Activated naive CD8-positive, alpha-beta T cell treated with anti-CD3 and anti-CD28 coated beads, Interleukin-2, amount 10 ng/mL, durations not matched to agents 7 days and 5 days (primary cell): ENCODE data around the gene NRL. TPM values are rescaled to one million over a fixed set of nuclear protein-coding genes. Genes with fewer than 3 reads are reported as not detected.
A peak's percentile ranks its signal among the peaks of the same experiment; 100 is the strongest.
"Not testable (repeated sequence)": the region's sequence is repeated elsewhere in the genome, so short reads cannot be mapped to it uniquely, and the experiment has no call there.

Source experiments
- ATAC-seq: fragments of 150-1000 bp; cut with Tn5 transposase; one replicate; pipeline ENCODE4 v1.10.0; 2021; ENCODE audit warnings: low read depth, moderate library complexity
- POLR2A ChIA-PET: fragments of 350-600 bp; sonication (Branson Sonifier 250); formaldehyde crosslinking; loops from one replicate; lab custom pipeline; 2021; ENCODE audit warnings: antibody characterized with exemption; lab: Charles Lee
- DNase-seq: peaks from one replicate; pipeline ENCODE4 v3.0.0; 2021
- H3K27ac Mint-ChIP-seq: one replicate; pipeline ENCODE4 v1.8.0; 2022; ENCODE audit warnings: mild to moderate bottlenecking, mixed read lengths
- H3K27me3 Mint-ChIP-seq: one replicate; pipeline ENCODE4 v1.8.0; 2022; ENCODE audit warnings: mild to moderate bottlenecking, moderate library complexity, mixed read lengths
- H3K36me3 Mint-ChIP-seq: one replicate; pipeline ENCODE4 v1.8.0; 2021; ENCODE audit warnings: mild to moderate bottlenecking, mixed read lengths
- H3K4me1 Mint-ChIP-seq: one replicate; pipeline ENCODE4 v1.8.0; 2021; ENCODE audit warnings: mixed read lengths
- H3K4me3 Mint-ChIP-seq: one replicate; pipeline ENCODE4 v1.8.0; 2022; ENCODE audit warnings: mild to moderate bottlenecking, moderate library complexity, mixed read lengths
- H3K9me3 Mint-ChIP-seq: one replicate; pipeline ENCODE4 v1.8.0; 2021; ENCODE audit warnings: mixed read lengths
- total RNA-seq, 2 experiments: library from RNA; stranded (reverse); gene quantifications; one replicate each; pipeline ENCODE4 v1.2.3, GENCODE V29; 2021

NRL gene
- total RNA-seq, 2 experiments from 2014 or later: 3.3 to 3.4 TPM

DNA sequence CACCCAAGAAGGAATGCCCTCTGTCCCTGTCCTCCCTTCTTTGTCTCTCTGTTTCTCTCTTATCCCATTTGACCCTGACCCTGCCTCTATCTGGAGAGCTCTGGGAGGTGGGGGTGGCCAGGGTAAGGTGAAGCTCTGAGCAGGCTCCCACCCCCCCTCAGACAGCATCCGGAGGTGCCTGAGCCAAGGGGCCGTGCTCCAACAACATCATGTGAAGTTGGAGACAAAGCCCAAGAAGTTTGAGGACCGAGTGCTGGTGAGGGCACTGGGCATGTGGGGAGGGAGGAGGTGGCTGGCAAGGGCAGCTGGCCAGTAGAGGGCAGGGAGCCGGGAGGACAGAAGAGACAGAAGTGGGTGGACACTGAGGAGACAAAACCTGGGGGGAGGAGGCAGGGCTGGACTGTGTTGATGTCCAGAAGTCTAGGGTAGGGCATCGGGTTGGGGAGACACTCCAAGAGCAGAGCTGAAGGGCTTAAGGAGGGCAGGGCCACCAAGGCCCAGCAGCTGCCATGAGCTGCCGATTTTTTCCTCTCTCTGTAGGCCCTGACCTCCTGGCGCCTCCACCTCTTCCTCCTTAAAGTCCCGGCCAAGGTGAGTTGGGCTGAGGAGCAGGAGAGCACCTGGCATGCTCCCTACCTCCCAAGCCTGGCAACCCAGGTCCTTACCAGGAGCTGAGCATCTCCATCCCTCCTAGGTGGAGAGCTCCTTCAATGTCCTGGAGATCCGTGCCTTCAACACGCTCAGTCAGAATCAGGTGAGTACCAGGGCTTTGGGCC lies 61.0 kb downstream of the NRL start:
- peak overlapping the region; percentile 28 for H3K4me3 Mint-ChIP-seq
- peak; percentile 26 for DNase-seq
- peaks cover 11% of the 10 kb centered on the region for H3K4me1 Mint-ChIP-seq
- no peaks in the 10 kb centered on the region for H3K9me3 Mint-ChIP-seq
- H3K36me3 Mint-ChIP-seq: no peaks in the 10 kb centered on the region
- no peak for ATAC-seq
- peaks cover 33% of the 10 kb centered on the region for H3K27me3 Mint-ChIP-seq
- H3K27ac Mint-ChIP-seq: no peak overlapping the region
- POLR2A ChIA-PET: interaction anchor here (1.0 to 1.1 kb wide), 2 partner anchors 22 to 56 kb away, joined by 3 to 4 read pairs; no protein-coding TSS in a partner anchor

DNA sequence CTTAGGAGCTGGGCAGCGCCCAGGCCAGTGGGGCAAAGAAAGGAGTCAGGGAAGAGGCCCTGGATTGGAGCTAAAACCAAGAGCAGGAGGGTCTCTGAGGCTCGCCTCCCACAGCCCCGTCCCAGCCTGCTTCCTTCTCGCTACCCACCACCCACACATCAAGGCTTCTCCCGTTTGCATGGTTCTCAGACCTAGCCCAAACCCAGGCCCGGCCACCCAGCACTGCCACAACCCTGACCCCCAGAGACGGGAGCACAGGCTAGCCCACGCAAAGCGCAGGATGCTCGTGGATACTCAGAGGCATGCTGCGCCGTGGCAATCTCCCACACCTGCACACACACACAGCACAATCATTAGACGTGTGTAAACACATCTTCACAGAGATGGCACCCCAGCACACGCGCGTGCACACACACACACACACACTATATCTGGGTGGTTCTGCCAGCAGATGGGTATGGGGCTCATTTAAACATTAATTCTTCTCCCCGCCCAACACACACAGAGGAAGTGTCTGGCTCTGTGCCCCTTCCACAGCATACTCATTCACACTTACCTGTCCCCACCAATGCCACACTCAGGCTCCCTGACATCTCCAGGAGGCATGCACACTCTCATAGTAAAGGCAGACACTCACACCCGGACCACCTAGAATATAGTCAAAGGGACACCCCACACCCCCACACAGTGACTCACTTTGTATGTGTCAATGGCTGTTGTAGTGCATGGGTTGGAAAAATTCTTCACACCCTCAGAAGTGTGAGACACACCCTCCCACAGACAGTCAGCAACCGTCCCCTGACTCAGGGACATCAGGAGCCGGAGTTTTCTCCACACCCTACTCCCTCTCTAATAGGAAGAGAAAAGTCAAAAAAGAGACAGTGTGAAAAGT lies 61.8 kb downstream of the NRL start:
- Mint-ChIP-seq H3K4me3 (peak overlapping the region; percentile 69), H3K9me3 (no peaks in the 10 kb centered on the region), H3K27me3 (peaks cover 37% of the 10 kb centered on the region), H3K27ac (no peak overlapping the region), H3K4me1 (peaks cover 11% of the 10 kb centered on the region), H3K36me3 (no peaks in the 10 kb centered on the region)
- POLR2A ChIA-PET: interaction anchor here (0.6 to 1.7 kb wide), 9 partner anchors 16 to 131 kb away, joined by 3 to 10 read pairs (median 5); partner anchors contain the start of genes CPNE6, DCAF11, IRF9 and NRL
- no peak for ATAC-seq
- DNase-seq: peak; percentile 28

DNA sequence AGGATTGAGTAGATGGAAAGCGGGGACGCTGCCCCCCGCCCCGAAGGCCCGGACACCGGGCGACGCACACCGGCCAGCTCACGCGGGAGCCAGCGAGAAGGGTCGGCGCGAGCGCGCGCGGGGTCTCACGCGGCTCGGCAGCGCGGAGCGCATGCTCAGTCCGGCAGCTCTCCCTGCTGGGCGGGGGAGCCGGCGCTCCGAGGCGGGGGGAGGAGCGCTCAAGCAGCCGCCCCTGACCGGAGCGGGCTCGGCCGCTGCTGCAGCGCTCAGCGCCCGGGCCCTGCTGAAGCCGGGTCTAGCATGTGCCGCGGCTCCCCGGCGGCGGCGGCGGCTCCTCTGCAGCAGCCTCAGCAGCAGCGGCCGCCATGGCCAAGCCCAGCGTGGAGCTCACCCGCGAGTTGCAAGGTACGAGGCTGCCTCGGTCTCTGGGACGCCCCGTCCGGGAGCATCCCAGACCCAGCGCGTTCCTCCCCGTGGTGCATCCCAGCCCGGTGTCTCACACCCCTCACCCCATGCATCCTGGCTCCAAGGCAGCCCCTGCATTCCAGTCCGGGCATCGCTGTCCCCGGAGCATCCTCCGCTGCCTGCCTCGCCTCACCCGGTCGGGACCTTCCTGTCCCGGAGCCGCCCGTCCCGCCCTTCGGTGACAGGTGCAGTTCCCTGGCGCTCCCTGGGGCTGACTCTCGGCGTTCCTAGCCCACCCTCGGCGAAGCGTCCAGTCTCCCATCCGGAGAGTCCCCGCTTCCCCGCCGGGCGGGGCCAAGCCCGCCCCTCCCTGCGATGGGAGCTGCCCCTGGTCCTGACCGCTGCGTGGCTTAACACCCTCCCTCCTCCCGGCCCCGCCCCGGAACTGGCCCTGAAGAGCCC lies 62.7 kb downstream of the NRL start, which contains the start of gene CARMIL3:
Gene CARMIL3, plus strand, starts transcription at position 221 of the 867 bp plus-strand sequence. Its CDS starts 145 bp downstream, at position 366.
- H3K4me3 Mint-ChIP-seq: peak within 1 kb of the TSS; percentile 69

DNA sequence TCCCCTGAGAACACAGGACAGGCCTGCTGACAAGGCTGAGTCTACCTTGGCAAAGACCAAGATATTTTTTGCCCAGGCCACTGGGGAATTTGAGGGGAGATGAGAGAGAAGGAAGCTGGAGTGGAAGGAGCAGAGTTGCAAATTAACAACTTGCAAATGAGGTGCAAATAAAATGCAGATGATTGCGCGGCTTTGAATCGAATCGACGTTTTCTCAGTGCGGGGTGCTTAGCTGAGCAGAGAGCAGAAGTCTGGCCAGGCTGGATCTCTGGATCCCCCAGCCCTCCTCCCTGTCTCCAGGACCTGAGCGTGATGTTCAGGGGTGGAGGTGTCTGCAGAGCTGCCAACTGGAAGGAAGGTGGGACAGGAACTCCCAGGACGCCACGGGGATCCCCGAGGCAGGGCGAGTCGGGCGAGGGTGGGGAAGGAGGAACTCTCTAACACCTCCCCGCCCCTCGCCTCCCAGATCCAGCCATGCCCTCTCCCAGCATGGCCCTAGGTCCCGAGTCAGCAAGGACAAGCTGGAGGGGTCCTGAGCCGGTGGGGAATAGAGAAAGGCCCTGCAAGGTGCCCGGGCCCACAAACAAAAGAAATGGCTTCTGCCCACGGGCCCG lies 63.5 kb downstream of the NRL start:
- H3K9me3 Mint-ChIP-seq: no peaks in the 10 kb centered on the region
- DNase-seq (no peak), ATAC-seq (no peak)
- peaks cover 40% of the 10 kb centered on the region for H3K27me3 Mint-ChIP-seq
- no peaks in the 10 kb centered on the region for H3K36me3 Mint-ChIP-seq
- no peak overlapping the region for H3K27ac Mint-ChIP-seq
- POLR2A ChIA-PET: interaction anchor here (0.7 to 1.7 kb wide), 9 partner anchors 15 to 1521 kb away, joined by 3 to 10 read pairs (median 5); partner anchors contain the start of genes CPNE6, DCAF11, IRF9 and NRL
- H3K4me3 Mint-ChIP-seq: peak overlapping the region; percentile 69
- peaks cover 11% of the 10 kb centered on the region for H3K4me1 Mint-ChIP-seq

More for the DNA sequence above, 62.7 kb downstream of the NRL start, which contains the start of gene CARMIL3:
- no peaks in the 10 kb centered on the region for H3K36me3 Mint-ChIP-seq
- H3K27me3 Mint-ChIP-seq: peaks cover 40% of the 10 kb centered on the region
- no peak within 1 kb of the TSS for H3K27ac Mint-ChIP-seq
- peak; percentile 77 for DNase-seq
- POLR2A ChIA-PET: interaction anchor here (0.6 to 1.7 kb wide), 11 partner anchors 15 to 1522 kb away, joined by 3 to 10 read pairs (median 5); partner anchors contain the start of genes CPNE6, DCAF11, IRF9 and NRL
- H3K4me1 Mint-ChIP-seq: peaks cover 11% of the 10 kb centered on the region
- no peaks in the 10 kb centered on the region for H3K9me3 Mint-ChIP-seq
- peak; percentile 84 for ATAC-seq

DNA sequence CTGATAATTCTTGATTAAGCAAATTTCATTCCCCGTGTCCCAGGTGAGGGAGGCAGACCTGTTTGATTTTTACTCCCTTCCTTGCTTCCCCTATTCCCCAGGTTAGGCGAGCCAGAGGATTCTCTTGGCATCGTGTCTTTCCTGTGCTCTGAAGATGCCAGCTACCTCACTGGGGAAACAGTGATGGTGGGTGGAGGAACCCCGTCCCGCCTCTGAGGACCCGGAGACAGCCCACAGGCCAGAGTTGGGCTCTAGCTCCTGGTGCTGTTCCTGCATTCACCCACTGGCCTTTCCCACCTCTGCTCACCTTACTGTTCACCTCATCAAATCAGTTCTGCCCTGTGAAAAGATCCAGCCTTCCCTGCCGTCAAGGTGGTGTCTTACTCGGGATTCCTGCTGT lies 64.0 kb downstream of the NRL start:
- H3K27ac Mint-ChIP-seq, POLR2A ChIA-PET, H3K9me3 Mint-ChIP-seq, H3K36me3 Mint-ChIP-seq, ATAC-seq, DNase-seq: not testable (repeated sequence)
- Mint-ChIP-seq H3K27me3 (peaks cover 41% of the 10 kb centered on the region), H3K4me1 (peaks cover 12% of the 10 kb centered on the region), H3K4me3 (peak overlapping the region; percentile 69)

DNA sequence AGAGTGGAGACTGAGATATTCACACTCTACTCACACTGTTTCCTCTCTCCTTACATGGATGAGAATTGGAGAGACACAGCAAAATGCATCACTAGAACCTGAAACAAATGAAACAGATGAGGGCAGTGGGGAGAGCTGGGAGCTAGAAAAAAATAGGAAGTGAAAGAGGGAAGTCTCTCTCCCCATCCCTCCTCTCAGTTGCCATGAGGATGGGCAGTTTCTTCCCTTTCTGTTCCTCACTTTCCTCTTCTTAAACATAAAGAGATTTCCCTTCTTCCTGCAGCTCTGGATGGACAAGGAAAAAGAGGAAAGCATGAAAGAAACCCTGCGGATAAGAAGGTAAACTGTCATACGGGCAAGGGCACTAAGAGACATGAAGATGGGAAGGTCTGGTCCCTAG lies 65.7 kb downstream of the NRL start:
- H3K36me3 Mint-ChIP-seq, POLR2A ChIA-PET, H3K9me3 Mint-ChIP-seq, ATAC-seq, H3K4me3 Mint-ChIP-seq, DNase-seq, H3K27ac Mint-ChIP-seq: not testable (repeated sequence)
- Mint-ChIP-seq H3K27me3 (peaks cover 46% of the 10 kb centered on the region), H3K4me1 (peaks cover 22% of the 10 kb centered on the region)

DNA sequence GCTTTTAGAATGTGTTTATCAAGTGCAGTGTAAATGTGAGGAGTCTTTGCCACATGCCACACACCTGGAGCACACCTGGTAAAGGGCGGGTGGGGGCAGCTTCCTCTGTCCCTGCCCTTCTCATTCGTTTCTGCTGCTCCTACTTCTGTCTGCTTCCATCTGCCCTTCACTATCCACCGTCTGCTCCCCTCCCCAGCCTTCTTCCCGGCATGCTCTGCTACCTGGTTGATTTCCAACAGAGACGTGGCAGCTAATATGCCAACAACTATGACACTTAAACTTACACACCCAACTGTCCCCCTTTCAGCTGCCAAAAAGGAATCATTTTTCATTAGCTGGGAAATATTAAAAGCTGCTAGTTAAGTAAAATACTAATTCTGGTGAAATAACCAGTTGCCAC lies 72.0 kb downstream of the NRL start:
- DNase-seq (no peak), ATAC-seq (no peak)
- POLR2A ChIA-PET: no interaction called here
- Mint-ChIP-seq H3K27me3 (peaks cover 29% of the 10 kb centered on the region), H3K27ac (no peak overlapping the region), H3K4me1 (peaks cover 17% of the 10 kb centered on the region), H3K4me3 (no peak overlapping the region), H3K36me3 (no peaks in the 10 kb centered on the region), H3K9me3 (no peaks in the 10 kb centered on the region)

DNA sequence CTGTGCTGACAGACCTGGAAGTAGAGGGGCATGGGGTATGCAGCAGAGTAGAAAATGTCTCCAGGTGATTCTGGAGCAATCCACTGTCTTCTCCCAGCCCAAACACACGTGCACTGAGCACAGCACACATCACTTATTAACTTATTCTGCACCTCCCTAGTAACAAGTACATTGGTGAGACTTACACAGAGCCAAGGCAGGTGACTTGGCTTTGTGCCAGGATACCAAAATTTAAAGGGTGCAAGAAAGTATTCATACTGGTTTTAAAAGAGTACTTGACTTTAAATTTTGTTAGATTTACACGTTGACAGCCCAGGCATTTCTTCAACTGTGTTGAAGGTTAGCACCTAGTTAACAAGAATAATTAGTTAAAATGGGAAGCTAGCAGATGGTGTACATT lies 74.1 kb downstream of the NRL start:
- POLR2A ChIA-PET: no interaction called here
- no peak for ATAC-seq
- H3K27ac Mint-ChIP-seq: no peak overlapping the region

DNA sequence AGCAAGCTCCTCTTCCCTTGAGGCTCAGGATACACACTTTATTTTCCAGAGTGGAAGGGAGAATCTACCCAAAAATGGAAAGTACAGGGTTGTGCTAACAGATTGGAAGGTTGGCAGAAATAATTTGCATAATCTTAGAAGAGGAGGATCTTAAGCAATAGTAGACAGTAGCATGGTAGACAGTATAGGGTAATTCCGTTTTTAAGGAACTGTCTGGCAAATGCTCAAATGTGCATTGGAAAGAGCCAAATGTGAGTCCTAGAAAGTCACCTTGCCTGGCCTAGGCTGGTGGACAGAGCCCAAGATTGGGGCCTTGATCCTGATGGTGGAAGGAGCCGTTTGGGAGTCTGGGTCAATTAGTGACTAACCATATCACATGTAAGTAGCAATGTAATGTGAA lies 76.1 kb downstream of the NRL start:
- peaks cover 25% of the 10 kb centered on the region for H3K27me3 Mint-ChIP-seq
- ATAC-seq: no peak

More for the DNA sequence above, 74.1 kb downstream of the NRL start:
- Mint-ChIP-seq H3K4me3 (no peak overlapping the region), H3K36me3 (no peaks in the 10 kb centered on the region), H3K4me1 (peaks cover 24% of the 10 kb centered on the region), H3K9me3 (no peaks in the 10 kb centered on the region), H3K27me3 (peaks cover 26% of the 10 kb centered on the region)
- DNase-seq: no peak

DNA sequence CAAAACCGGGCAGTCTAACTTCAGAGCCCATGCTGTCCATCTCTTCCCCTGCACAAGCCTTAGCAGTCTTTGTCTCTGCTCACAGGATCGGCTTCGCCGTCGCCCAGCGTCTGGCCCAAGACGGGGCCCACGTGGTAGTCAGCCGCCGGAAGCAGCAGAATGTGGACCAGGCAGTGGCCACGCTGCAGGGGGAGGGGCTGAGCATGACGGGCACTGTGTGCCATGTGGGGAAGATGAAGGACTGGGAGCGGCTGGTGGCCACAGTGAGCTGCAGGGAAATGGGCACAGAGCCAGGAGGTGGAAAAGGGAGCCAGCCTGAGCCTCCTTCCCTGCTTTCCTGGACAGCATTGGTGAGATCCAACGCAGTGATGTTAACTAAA lies 77.1 kb downstream of the NRL start:
- ATAC-seq (no peak), DNase-seq (no peak)
- Mint-ChIP-seq H3K9me3 (peaks cover 7% of the 10 kb centered on the region), H3K4me1 (peaks cover 15% of the 10 kb centered on the region), H3K36me3 (peaks cover 2% of the 10 kb centered on the region), H3K27ac (no peak overlapping the region), H3K27me3 (peaks cover 20% of the 10 kb centered on the region), H3K4me3 (no peak overlapping the region)
- POLR2A ChIA-PET: no interaction called here

More for the DNA sequence above, 76.1 kb downstream of the NRL start:
- Mint-ChIP-seq H3K9me3 (peaks cover 7% of the 10 kb centered on the region), H3K27ac (no peak overlapping the region), H3K4me3 (no peak overlapping the region), H3K36me3 (peaks cover 2% of the 10 kb centered on the region), H3K4me1 (peaks cover 15% of the 10 kb centered on the region)
- POLR2A ChIA-PET: no interaction called here
- no peak for DNase-seq

DNA sequence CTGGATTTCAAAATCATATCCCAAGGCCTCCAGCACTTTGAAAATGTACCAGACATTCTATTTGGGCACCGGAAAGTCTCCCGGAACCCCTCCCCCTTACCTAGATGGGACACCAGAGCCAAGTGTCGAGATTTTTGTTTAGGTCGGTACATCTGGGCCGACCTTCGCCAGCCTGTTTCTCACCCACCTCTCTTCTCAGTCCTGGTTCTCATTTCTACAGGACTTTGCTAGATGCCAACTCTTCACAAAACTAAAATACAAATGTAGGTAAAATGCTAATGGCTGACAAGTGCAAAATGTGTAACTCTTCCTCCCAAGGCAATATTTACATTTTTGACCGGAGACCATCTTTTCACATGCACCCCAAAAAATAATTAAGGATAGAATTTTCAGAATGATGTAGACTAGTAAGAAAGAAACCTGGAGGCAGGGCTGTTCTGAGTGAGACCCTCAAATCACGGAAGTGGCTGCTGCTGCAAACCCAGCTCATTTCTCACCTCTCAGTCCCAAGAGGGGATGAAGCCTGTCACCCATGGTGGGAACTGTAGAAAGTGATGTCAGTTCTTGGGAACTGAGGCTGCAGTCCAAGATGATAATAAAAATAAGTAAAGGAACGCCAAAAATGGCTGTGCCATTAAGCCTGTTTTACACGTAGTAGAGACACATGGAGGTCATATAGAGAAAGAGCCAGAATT lies 77.6 kb downstream of the NRL start:
- peaks cover 16% of the 10 kb centered on the region for H3K27me3 Mint-ChIP-seq
- H3K36me3 Mint-ChIP-seq, DNase-seq: not testable (repeated sequence)
- peak; percentile 4 for ATAC-seq
- H3K27ac Mint-ChIP-seq: peak overlapping the region; percentile 88
- peak overlapping the region; percentile 94 for H3K4me3 Mint-ChIP-seq
- peaks cover 15% of the 10 kb centered on the region for H3K4me1 Mint-ChIP-seq
- POLR2A ChIA-PET: interaction anchor here (1.3 to 1.8 kb wide), 2 partner anchors 15 to 77 kb away, joined by 5 read pairs; partner anchors contain the start of genes CARMIL3, DCAF11 and NRL
- H3K9me3 Mint-ChIP-seq: peaks cover 10% of the 10 kb centered on the region
